OCI-LY1 (cell line): Measurements from ENCODE around the gene NLRP9.

Experiments used
- EZH2 ChIP-seq: fragments of 200-600 bp; sonication (generic), shearing (Covaris generic); IDR thresholded peaks from 2 replicates; pipeline ENCODE4 v1.8.0; 2017; ENCODE audit warnings: borderline replicate concordance, mixed run types, mild to moderate bottlenecking, antibody characterized with exemption, low read length, moderate library complexity, mixed read lengths
- TF ChIP-seq, protein P1 (sequence below): fragments of 200-600 bp; sonication (generic), shearing (Covaris generic); IDR thresholded peaks from 2 replicates; pipeline ENCODE4 v1.5.1; 2017; ENCODE audit warnings: mild to moderate bottlenecking, antibody characterized with exemption, low read length, moderate library complexity, mixed read lengths

DNA sequence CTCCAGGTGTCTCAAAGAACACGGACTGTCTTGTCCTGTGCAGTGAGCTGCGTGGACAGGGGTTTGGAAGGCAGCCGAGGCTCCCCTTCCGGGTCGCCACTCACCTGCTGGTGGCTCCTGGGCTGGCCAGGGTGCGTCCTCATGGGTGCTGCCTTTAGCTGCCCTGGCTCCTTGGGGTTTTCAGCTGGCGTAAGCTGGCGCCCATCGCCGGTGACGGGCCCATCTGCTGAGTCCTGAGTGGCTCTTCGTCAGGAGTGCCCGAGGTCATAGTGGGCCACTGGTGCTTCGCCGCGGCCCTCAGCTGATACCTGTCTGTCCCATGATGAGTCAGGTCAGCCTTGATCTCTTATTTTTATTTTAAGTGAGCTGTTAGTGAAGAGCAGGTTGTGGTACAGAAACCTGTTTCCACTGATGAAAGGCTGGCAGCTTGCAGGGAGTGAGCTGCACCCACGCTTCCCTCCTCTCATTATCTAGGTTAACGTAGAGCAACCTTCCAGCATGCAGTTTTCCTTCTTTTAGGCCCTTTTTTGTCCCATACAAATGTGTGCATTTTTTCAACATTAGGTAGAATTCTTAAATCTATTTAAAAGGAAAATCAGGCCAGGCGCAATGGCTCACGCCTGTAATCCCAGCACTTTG is 44.7 kb downstream of the NLRP9 start:
- TF ChIP-seq, protein P1, sequence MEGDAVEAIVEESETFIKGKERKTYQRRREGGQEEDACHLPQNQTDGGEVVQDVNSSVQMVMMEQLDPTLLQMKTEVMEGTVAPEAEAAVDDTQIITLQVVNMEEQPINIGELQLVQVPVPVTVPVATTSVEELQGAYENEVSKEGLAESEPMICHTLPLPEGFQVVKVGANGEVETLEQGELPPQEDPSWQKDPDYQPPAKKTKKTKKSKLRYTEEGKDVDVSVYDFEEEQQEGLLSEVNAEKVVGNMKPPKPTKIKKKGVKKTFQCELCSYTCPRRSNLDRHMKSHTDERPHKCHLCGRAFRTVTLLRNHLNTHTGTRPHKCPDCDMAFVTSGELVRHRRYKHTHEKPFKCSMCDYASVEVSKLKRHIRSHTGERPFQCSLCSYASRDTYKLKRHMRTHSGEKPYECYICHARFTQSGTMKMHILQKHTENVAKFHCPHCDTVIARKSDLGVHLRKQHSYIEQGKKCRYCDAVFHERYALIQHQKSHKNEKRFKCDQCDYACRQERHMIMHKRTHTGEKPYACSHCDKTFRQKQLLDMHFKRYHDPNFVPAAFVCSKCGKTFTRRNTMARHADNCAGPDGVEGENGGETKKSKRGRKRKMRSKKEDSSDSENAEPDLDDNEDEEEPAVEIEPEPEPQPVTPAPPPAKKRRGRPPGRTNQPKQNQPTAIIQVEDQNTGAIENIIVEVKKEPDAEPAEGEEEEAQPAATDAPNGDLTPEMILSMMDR, result no peak
- no peak for TF ChIP-seq EZH2
